ENCODE results near the gene GPD2. TPM values are rescaled to one million over a fixed set of nuclear protein-coding genes. Genes with fewer than 3 reads are reported as not detected.

Gene GPD2
- total and polyA plus RNA-seq, 2 of the 13 experiments (the other 11 are each of a cell fraction or from before 2014, with no cell fraction given): not detected

DNA sequence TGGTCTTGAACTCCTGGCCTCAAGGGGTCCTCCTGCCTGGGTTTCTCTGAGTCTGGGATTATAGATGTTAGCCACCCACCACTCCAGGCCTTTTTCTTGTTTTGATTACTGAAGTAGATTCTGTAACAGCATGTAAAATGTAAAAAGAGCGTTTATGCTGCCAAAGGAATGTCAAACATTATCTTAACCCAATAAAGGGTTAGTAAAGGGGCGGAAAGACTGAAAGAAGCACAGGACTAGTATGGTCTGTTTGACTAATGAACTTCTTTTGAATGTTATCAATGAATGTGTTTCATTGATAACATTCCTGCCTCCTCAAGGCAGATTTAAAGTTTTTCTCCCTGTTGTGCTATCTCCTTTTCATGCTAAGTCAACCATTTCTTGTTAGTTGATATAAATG is 29.4 kb downstream of the GPD2 start:
- Histone ChIP-seq H3K27me3 (ENCODE audit: control insufficient read depth in 1 of 2, insufficient read depth in 2 of 2, low read length in 2 of 2) (no peaks in the 10 kb centered on the region), H3K4me3 (replicated peaks in 1 of 3; ENCODE audit: insufficient read depth in 1 of 3, low read depth in 2 of 3, low read length in 3 of 3) (no peak overlapping the region), H3K9me3 (ENCODE audit: low read length) (no peaks in the 10 kb centered on the region), H3K27ac (ENCODE audit: extremely low read length, insufficient read depth, low read length) (no peak overlapping the region), H3K4me2 (ENCODE audit: low read depth, low read length) (no peak overlapping the region), H3K36me3 (replicated peaks in 1 of 2; ENCODE audit: control insufficient read depth in 1 of 2, insufficient read depth in 2 of 2, low read length in 2 of 2) (no peaks in the 10 kb centered on the region), H4K20me1 (ENCODE audit: insufficient read depth, low read length) (no peaks in the 10 kb centered on the region), H3K4me1 (ENCODE audit: insufficient read depth, low read length) (no peaks in the 10 kb centered on the region), H3K79me2 (ENCODE audit: insufficient read depth, low read length) (no peaks in the 10 kb centered on the region), H2AFZ (ENCODE audit: low read length) (no peak overlapping the region), H3K9ac (ENCODE audit: insufficient read depth, low read depth, low read length) (no peak overlapping the region)
- DNase-seq (ENCODE audit: low spot score) (no peak), ATAC-seq (no peak), FAIRE-seq (no peak)
- ChIA-PET CTCF (ENCODE audit: low intra/inter-chr PET ratio, low total read pairs) (no interaction called here), POLR2A (no interaction called here)
- intact Hi-C loops (cut with micrococcal nuclease; ENCODE audit: unreplicated experiment): no loop called here
- no peak for TF ChIP-seq HNF1B (CRISPR knock-in tag; IDR thresholded peaks at IDR 0.05)
- no peak for TF ChIP-seq ZNF75D (CRISPR knock-in tag; IDR thresholded peaks at IDR 0.05; ENCODE audit: borderline replicate concordance)
- TF ChIP-seq ZNF547 (CRISPR knock-in tag; IDR thresholded peaks at IDR 0.05): no peak
- TF ChIP-seq PRDM10 (CRISPR knock-in tag; IDR thresholded peaks at IDR 0.05; ENCODE audit: low read depth): no peak
- TF ChIP-seq, protein P1, sequence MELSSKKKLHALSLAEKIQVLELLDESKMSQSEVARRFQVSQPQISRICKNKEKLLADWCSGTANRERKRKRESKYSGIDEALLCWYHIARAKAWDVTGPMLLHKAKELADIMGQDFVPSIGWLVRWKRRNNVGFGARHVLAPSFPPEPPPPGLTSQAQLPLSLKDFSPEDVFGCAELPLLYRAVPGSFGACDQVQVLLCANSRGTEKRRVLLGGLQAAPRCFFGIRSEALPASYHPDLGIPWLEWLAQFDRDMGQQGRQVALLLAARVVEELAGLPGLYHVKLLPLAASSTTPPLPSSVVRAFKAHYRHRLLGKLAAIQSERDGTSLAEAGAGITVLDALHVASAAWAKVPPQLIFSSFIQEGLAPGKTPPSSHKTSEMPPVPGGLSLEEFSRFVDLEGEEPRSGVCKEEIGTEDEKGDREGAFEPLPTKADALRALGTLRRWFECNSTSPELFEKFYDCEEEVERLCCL (CRISPR knock-in tag; IDR thresholded peaks at IDR 0.05; ENCODE audit: borderline replicate concordance): no peak
- no peak for TF ChIP-seq ZNF33B (CRISPR knock-in tag; IDR thresholded peaks at IDR 0.05)
- no peak for TF ChIP-seq ZNF552 (CRISPR knock-in tag; IDR thresholded peaks at IDR 0.05; ENCODE audit: borderline replicate concordance)
- no peak for TF ChIP-seq EZH2 (conservative IDR thresholded peaks at IDR 0.05; ENCODE audit: low read depth, low read length)
- no peak for TF ChIP-seq ZNF749 (CRISPR knock-in tag; IDR thresholded peaks at IDR 0.05; ENCODE audit: borderline replicate concordance)
- no peak for TF ChIP-seq ZNF335 (CRISPR knock-in tag; IDR thresholded peaks at IDR 0.05)
- no peak for TF ChIP-seq ZNF256 (CRISPR knock-in tag; conservative IDR thresholded peaks at IDR 0.05)
- TF ChIP-seq JARID2 (CRISPR knock-in tag; IDR thresholded peaks at IDR 0.05; ENCODE audit: insufficient replicate concordance): no peak
- TF ChIP-seq, protein P2, sequence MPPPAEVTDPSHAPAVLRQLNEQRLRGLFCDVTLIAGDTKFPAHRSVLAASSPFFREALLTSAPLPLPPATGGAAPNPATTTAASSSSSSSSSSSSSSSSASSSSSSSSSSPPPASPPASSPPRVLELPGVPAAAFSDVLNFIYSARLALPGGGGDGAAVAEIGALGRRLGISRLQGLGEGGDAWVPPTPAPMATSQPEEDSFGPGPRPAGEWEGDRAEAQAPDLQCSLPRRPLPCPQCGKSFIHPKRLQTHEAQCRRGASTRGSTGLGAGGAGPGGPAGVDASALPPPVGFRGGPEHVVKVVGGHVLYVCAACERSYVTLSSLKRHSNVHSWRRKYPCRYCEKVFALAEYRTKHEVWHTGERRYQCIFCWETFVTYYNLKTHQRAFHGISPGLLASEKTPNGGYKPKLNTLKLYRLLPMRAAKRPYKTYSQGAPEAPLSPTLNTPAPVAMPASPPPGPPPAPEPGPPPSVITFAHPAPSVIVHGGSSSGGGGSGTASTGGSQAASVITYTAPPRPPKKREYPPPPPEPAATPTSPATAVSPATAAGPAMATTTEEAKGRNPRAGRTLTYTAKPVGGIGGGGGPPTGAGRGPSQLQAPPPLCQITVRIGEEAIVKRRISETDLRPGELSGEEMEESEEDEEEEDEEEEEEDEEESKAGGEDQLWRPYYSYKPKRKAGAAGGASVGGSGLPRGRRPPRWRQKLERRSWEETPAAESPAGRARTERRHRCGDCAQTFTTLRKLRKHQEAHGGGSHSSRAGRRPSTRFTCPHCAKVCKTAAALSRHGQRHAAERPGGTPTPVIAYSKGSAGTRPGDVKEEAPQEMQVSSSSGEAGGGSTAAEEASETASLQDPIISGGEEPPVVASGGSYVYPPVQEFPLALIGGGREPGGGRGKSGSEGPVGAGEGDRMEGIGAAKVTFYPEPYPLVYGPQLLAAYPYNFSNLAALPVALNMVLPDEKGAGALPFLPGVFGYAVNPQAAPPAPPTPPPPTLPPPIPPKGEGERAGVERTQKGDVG (CRISPR knock-in tag; IDR thresholded peaks at IDR 0.05; ENCODE audit: borderline replicate concordance): no peak
- no peak for TF ChIP-seq AKAP8 (CRISPR knock-in tag; IDR thresholded peaks at IDR 0.05)
- no TSS peak for BruUV-seq (replicated peaks)
- 2% methylated on average over 2 of the region's 2 CpGs for WGBS (ENCODE audit: low lambda C conversion rate)
- in situ Hi-C loops (cut with HindIII; ENCODE audit: extremely low pct_ligation_motif_present, low pct_unique_long_range_greater_than_20kb): no loop called here
